GM12878 (cell line): Measurements from ENCODE around the gene SRSF2. TPM values are rescaled to one million over a fixed set of nuclear protein-coding genes. Genes with fewer than 3 reads are reported as not detected.

Experiments
- ATAC-seq: fragments of 200-7000 bp; cut with Tn5 transposase; 3 replicates; pipeline ENCODE4 v1.9.1; 2020; ENCODE audit warnings: mild to moderate bottlenecking, moderate library complexity
- BruUV-seq: library from RNA; stranded (reverse); fragments of 400-500 nt; replicated peaks from 2 replicates; lab custom pipeline; 2021; lab: Mats Ljungman, UMichigan
- CTCF ChIA-PET: fragments of 300-600 bp; sonication (Branson Sonifier 250); formaldehyde crosslinking; extraction: SDS; loops from one replicate; lab custom pipeline; 2021; ENCODE audit warnings: inconsistent platforms; lab: Yijun Ruan, JAX
- POLR2A ChIA-PET: fragments of 350-600 bp; formaldehyde crosslinking; extraction: SDS; loops from one replicate; lab custom pipeline; 2021; ENCODE audit warnings: inconsistent platforms; lab: Charles Lee
- RAD21 ChIA-PET: fragments of 300-600 bp; sonication (Branson Sonifier 250); formaldehyde crosslinking; loops from one replicate; lab custom pipeline; 2023; ENCODE audit warnings: antibody characterized with exemption; ENCODE audit not compliant: unreplicated experiment; lab: Charles Lee
- SMC1A ChIA-PET: fragments of 300-600 bp; sonication (Branson Sonifier 250); formaldehyde crosslinking; loops from one replicate; lab custom pipeline; 2023; ENCODE audit not compliant: unreplicated experiment, uncharacterized antibody; lab: Charles Lee
- DNase-seq: peaks from one replicate; pipeline ENCODE4 v3.0.0-alpha.2; 2011; ENCODE audit warnings: low read depth, low spot score
- FAIRE-seq: peaks from 3 replicates; lab custom pipeline; 2011; peaks lifted over from hg19 to GRCh38; lab: Jason Lieb, UNC
- H2AFZ ChIP-seq: 2 replicates; pipeline ENCODE4 v1.6.0; 2011; ENCODE audit warnings: low read depth, low read length, control low read depth; ENCODE audit not compliant: control insufficient read depth
- H3K27ac ChIP-seq: 2 replicates; pipeline ENCODE4 v1.5.1; 2011; ENCODE audit warnings: control low read depth; ENCODE audit not compliant: control insufficient read depth, insufficient read depth
- H3K27me3 ChIP-seq, 2 experiments: replicated peaks in 1 of 2; 2 replicates each; pipeline versions ENCODE4 v1.6.0 to v1.6.1; 2011; ENCODE audit warnings: low read length in 1 of 2; ENCODE audit not compliant: control insufficient read depth in 2 of 2, insufficient read depth in 2 of 2
- H3K36me3 ChIP-seq, 2 experiments: 2 replicates each; pipeline ENCODE4 v1.5.1; 2011; ENCODE audit warnings: low read length in 1 of 2; ENCODE audit not compliant: control insufficient read depth in 2 of 2, insufficient read depth in 2 of 2
- H3K4me1 ChIP-seq: 2 replicates; pipeline ENCODE4 v1.6.1; 2011; ENCODE audit warnings: mild to moderate bottlenecking, low read length, moderate library complexity, mixed read lengths; ENCODE audit not compliant: control insufficient read depth, insufficient read depth
- H3K4me2 ChIP-seq: 2 replicates; pipeline ENCODE4 v1.6.0; 2011; ENCODE audit warnings: control low read depth; ENCODE audit not compliant: control insufficient read depth, insufficient read depth
- H3K4me3 ChIP-seq: fragments of 200-600 bp; sonication (generic); 2 replicates; pipeline ENCODE4 v1.5.1; 2016
- H3K79me2 ChIP-seq: 2 replicates; pipeline ENCODE4 v1.6.0; 2011; ENCODE audit warnings: low read length; ENCODE audit not compliant: control insufficient read depth, insufficient read depth
- H3K9ac ChIP-seq: 2 replicates; pipeline ENCODE4 v1.8.0; 2011; ENCODE audit warnings: low read length, control low read depth, mixed read lengths; ENCODE audit not compliant: control insufficient read depth, insufficient read depth
- H3K9me3 ChIP-seq: replicated peaks from 3 replicates; pipeline ENCODE4 v1.5.1; 2011; ENCODE audit warnings: mild to moderate bottlenecking, low read length; ENCODE audit not compliant: control insufficient read depth, insufficient read depth
- H4K20me1 ChIP-seq: 2 replicates; pipeline ENCODE4 v1.6.0; 2011; ENCODE audit not compliant: control insufficient read depth, insufficient read depth
- ATF7 ChIP-seq: fragments of 450-650 bp; IDR thresholded peaks from 2 replicates; pipeline ENCODE4 v1.6.1; 2016; ENCODE audit warnings: low read depth, mild to moderate bottlenecking
- CBX3 ChIP-seq: fragments of 200-600 bp; sonication (generic); IDR thresholded peaks from 2 replicates; pipeline ENCODE4 v1.6.1; 2016; ENCODE audit warnings: low read depth, borderline replicate concordance
- CEBPB ChIP-seq, 2 experiments: fragments of 150-350 bp in 1 of 2; IDR thresholded peaks; 2 replicates each; pipeline ENCODE4 v1.6.1; 2012 to 2014; ENCODE audit warnings: low read depth in 2 of 2, low read length in 2 of 2, borderline replicate concordance in 1 of 2, inconsistent platforms in 1 of 2
- CHD4 ChIP-seq: fragments of 200-600 bp; sonication (generic); IDR thresholded peaks from 2 replicates; pipeline ENCODE4 v1.6.1; 2016; ENCODE audit warnings: mild to moderate bottlenecking
- EED ChIP-seq: sonication (generic); IDR thresholded peaks from 2 replicates; pipeline ENCODE4 v1.6.1; 2016; ENCODE audit warnings: antibody characterized with exemption, low read depth
- IKZF2 ChIP-seq, 2 experiments: fragments of 450-650 bp; IDR thresholded peaks; 2 replicates each; pipeline ENCODE4 v1.6.1; 2017; ENCODE audit warnings: mild to moderate bottlenecking in 2 of 2, moderate library complexity in 2 of 2
- IRF4 ChIP-seq: IDR thresholded peaks from 2 replicates; pipeline ENCODE4 v1.6.1; 2011; ENCODE audit warnings: low read depth, low read length
- KAT2A ChIP-seq: conservative IDR thresholded peaks from 2 replicates; pipeline ENCODE4 v1.6.1; 2011; ENCODE audit warnings: low read depth, low read length; ENCODE audit not compliant: control insufficient read depth
- MYC ChIP-seq: IDR thresholded peaks from 2 replicates; pipeline ENCODE4 v1.6.1; 2011; ENCODE audit warnings: mild to moderate bottlenecking, low read length, moderate library complexity, inconsistent platforms; ENCODE audit not compliant: insufficient read depth, insufficient replicate concordance, insufficient read length, severe bottlenecking
- NBN ChIP-seq: fragments of 450-650 bp; IDR thresholded peaks from 2 replicates; pipeline ENCODE4 v1.6.1; 2016
- NRF1 ChIP-seq: conservative IDR thresholded peaks from 2 replicates; pipeline ENCODE4 v1.6.1; 2011; ENCODE audit warnings: mild to moderate bottlenecking, low read depth, low read length, improper control_type of control experiment
- POLR2AphosphoS5 ChIP-seq: IDR thresholded peaks from 2 replicates; pipeline ENCODE4 v1.6.1; 2011; ENCODE audit warnings: mild to moderate bottlenecking, low read length, inconsistent platforms
- PRDM15 ChIP-seq: fragments of 450-650 bp; formaldehyde crosslinking; IDR thresholded peaks from 2 replicates; pipeline ENCODE4 v1.4.0; 2020; ENCODE audit warnings: mild to moderate bottlenecking, moderate library complexity
- RBBP5 ChIP-seq: fragments of 200-600 bp; sonication (generic); conservative IDR thresholded peaks from 2 replicates; pipeline ENCODE4 v1.6.1; 2016
- RUNX3 ChIP-seq: IDR thresholded peaks from 2 replicates; pipeline ENCODE4 v1.6.1; 2012; ENCODE audit warnings: low read length, inconsistent platforms
- SMC3 ChIP-seq: IDR thresholded peaks from 2 replicates; pipeline ENCODE4 v1.6.1; 2011; ENCODE audit warnings: low read length, improper control_type of control experiment, borderline replicate concordance
- SPI1 ChIP-seq: IDR thresholded peaks from 2 replicates; pipeline ENCODE4 v1.6.1; 2011; ENCODE audit warnings: low read depth, mild to moderate bottlenecking, low read length, moderate library complexity, borderline replicate concordance; ENCODE audit not compliant: insufficient read depth
- SREBF1 ChIP-seq: IDR thresholded peaks from 2 replicates; pipeline ENCODE4 v1.6.1; 2012; ENCODE audit warnings: mild to moderate bottlenecking, low read length
- TCF3 ChIP-seq: IDR thresholded peaks from 2 replicates; pipeline ENCODE4 v1.6.1; 2012; ENCODE audit warnings: low read depth, mild to moderate bottlenecking, low read length, borderline replicate concordance; ENCODE audit not compliant: insufficient read depth
- YBX1 ChIP-seq: fragments of 450-650 bp; IDR thresholded peaks from 2 replicates; pipeline ENCODE4 v1.6.1; 2016; ENCODE audit warnings: antibody characterized with exemption
- ZNF622 ChIP-seq: fragments of 450-650 bp; IDR thresholded peaks from 2 replicates; pipeline ENCODE4 v1.6.1; 2017; ENCODE audit warnings: mild to moderate bottlenecking, inconsistent platforms
- ZSCAN29 ChIP-seq: fragments of 450-650 bp; IDR thresholded peaks from 2 replicates; pipeline ENCODE4 v1.6.1; 2017; ENCODE audit warnings: mild to moderate bottlenecking, moderate library complexity
- WGBS: methylation state at CpG from one replicate; pipeline ENCODE4 v1.1.6; 2016; ENCODE audit warnings: low lambda C conversion rate; ENCODE audit not compliant: insufficient replicate concordance, insufficient coverage; ENCODE audit errors: missing lambda C conversion rate; 5-methylcytosine and 5-hydroxymethylcytosine counted together
- in situ Hi-C: fragments of 300-500 bp; cut with MboI; formaldehyde crosslinking; loops from 9 replicates; pipeline ENCODE4 v1.14.3; 2018; ENCODE audit warnings: mixed read lengths
- intact Hi-C: fragments of 100-400 bp; cut with micrococcal nuclease; formaldehyde crosslinking; loops from one replicate; pipeline ENCODE4 v1.14.2; 2022; ENCODE audit not compliant: unreplicated experiment
- polyA plus RNA-seq, 11 experiments: library from polyadenylated mRNA; depleted of rRNA in 4 of 11; unstranded in 6 of 11; stranded (reverse) in 5 of 11; fragments of >200 nt; fragmentation: Nextera tagmentation in 4 of 11; fragmentation: Illumina TruSeq in 1 of 11; extraction: Ambion mirVana in 4 of 11; extraction: Trizol in 1 of 11; gene quantifications; 1 replicate in 1 of 11; 2 replicates in 10 of 11; pipeline versions ENCODE4 v1.2.1 to v1.2.3, GENCODE V29; 2011 to 2016; ENCODE audit warnings: inconsistent platforms in 2 of 11, missing spikeins in 2 of 11, low read depth in 1 of 11
- total RNA-seq, 4 experiments: library from RNA; depleted of rRNA in 3 of 4; stranded (reverse); fragments of >200 nt in 3 of 4; fragmentation: Illumina TruSeq in 1 of 4; extraction: Trizol in 1 of 4; gene quantifications; 2 replicates each; pipeline versions ENCODE4 v1.2.1 to v1.2.3, GENCODE V29; 2013 to 2021

Gene SRSF2
- total and polyA plus RNA-seq, 10 of the 15 experiments (the other 5 are each of a cell fraction or from before 2014, with no cell fraction given): 225 to 795 (median 410) TPM

- Histone ChIP-seq H3K4me2 (peak overlapping the region; percentile 4; the same call in 1 of the 2 replicates), H2AFZ (peak overlapping the region; percentile 59; the same call in 1 of the 2 replicates), H3K79me2 (no peaks in the 10 kb centered on the region), H3K9me3 (no peaks in the 10 kb centered on the region), H3K4me1 (peaks cover 22% of the 10 kb centered on the region), H3K4me3 (no peak overlapping the region), H4K20me1 (no peaks in the 10 kb centered on the region), H3K27me3 (no peaks in the 10 kb centered on the region; a peak in 1 of 4 replicates), H3K9ac (no peak overlapping the region), H3K27ac (no peak overlapping the region), H3K36me3 (no peaks in the 10 kb centered on the region)
- BruUV-seq: no TSS peak
- FAIRE-seq (peak; percentile 78), ATAC-seq (peak; percentile 92), DNase-seq (peak; percentile 40)
- ChIA-PET RAD21 (interaction anchor here (0.6 kb wide), 1 partner anchor 237 kb away, joined by 3 read pairs; no protein-coding TSS in a partner anchor), CTCF (interaction anchor here (1.0 to 2.4 kb wide), 5 partner anchors 15 to 174 kb away, joined by 3 to 12 read pairs (median 4); no protein-coding TSS in a partner anchor), SMC1A (interaction anchor here (0.6 to 1.8 kb wide), 4 partner anchors 15 to 79 kb away, joined by 3 to 9 read pairs (median 5); no protein-coding TSS in a partner anchor), POLR2A (interaction anchor here (0.6 to 0.8 kb wide), 2 partner anchors 138 to 580 kb away, joined by 3 read pairs; no protein-coding TSS in a partner anchor)
- 26% methylated on average over 25 of the region's 25 CpGs for WGBS
- intact Hi-C loops (loop anchor here (10.0 kb wide), 1 partner anchor 132 kb away; a partner anchor contains a TSS), in situ Hi-C loops (no loop called here)
- TF ChIP-seq IKZF2 (IDR thresholded peaks at IDR 0.05): peak; percentile 42 to 43; a peak in 2 of 4 replicates
- TF ChIP-seq SPI1: no peak
- 0 out of 2 replicates have a peak, but pooled peaks have one; percentile 18 for TF ChIP-seq IRF4
- TF ChIP-seq RUNX3: 0 out of 2 replicates have a peak, but pooled peaks have one; percentile 9
- TF ChIP-seq POLR2AphosphoS5: no peak
- TF ChIP-seq RBBP5: no peak
- no peak for TF ChIP-seq CBX3
- no peak for TF ChIP-seq ATF7
- no peak for TF ChIP-seq SMC3
- no peak for TF ChIP-seq PRDM15 (CRISPR knock-in tag)
- no peak for TF ChIP-seq CHD4
- TF ChIP-seq YBX1: no peak
- TF ChIP-seq SREBF1: no peak
- TF ChIP-seq EED: peak; percentile 53
- no peak for TF ChIP-seq KAT2A
- no peak for TF ChIP-seq ZNF622
- no peak for TF ChIP-seq NBN
- no peak for TF ChIP-seq ZSCAN29
- TF ChIP-seq MYC: no peak
- TF ChIP-seq NRF1: no peak
- 0 out of 2 replicates have a peak, but pooled peaks have one; percentile 60 for TF ChIP-seq TCF3
- TF ChIP-seq CEBPB (IDR thresholded peaks at IDR 0.05; ENCODE audit: borderline replicate concordance in 1 of 2, low read depth in 2 of 2, low read length in 2 of 2): no peak
Observed at GRCh38 chr17:76696763-76697701, 40.1 kb downstream of the SRSF2 start.
